H1 (cell line): ENCODE measurements around the gene ARID5A. TPM values are rescaled to one million over a fixed set of nuclear protein-coding genes. Genes with fewer than 3 reads are reported as not detected.

Source experiments
- CTCF ChIA-PET: fragments of 300-600 bp; sonication (Branson Sonifier 250); formaldehyde crosslinking; loops from one replicate; lab custom pipeline; 2021; ENCODE audit not compliant: partially characterized antibody; lab: Charles Lee
- POLR2A ChIA-PET: fragments of 300-600 bp; sonication (Branson Sonifier 250); formaldehyde crosslinking; loops from one replicate; lab custom pipeline; 2021; ENCODE audit warnings: inconsistent platforms; ENCODE audit not compliant: partially characterized antibody; lab: Charles Lee
- DNase-seq, 2 experiments: peaks; one replicate each; pipeline versions ENCODE4 v3.0.0 to v3.0.0-alpha.2; 2010 to 2022; ENCODE audit warnings: low spot score in 2 of 2, low read depth in 1 of 2, mixed read lengths in 1 of 2
- FAIRE-seq: peaks from 2 replicates; lab custom pipeline; 2011; peaks lifted over from hg19 to GRCh38; lab: Jason Lieb, UNC
- H2AFZ ChIP-seq: 2 replicates; pipeline ENCODE4 v1.8.1; 2012; ENCODE audit warnings: low read length, inconsistent platforms
- H2AK5ac ChIP-seq: 2 replicates; pipeline ENCODE4 v1.6.1; 2013; ENCODE audit warnings: low read depth, low read length
- H2BK120ac ChIP-seq: replicated peaks from 2 replicates; pipeline ENCODE3; 2013; ENCODE audit warnings: low read depth, low read length, inconsistent platforms
- H2BK12ac ChIP-seq: 2 replicates; pipeline ENCODE4 v1.6.1; 2013; ENCODE audit warnings: low read depth, low read length
- H2BK15ac ChIP-seq: 2 replicates; pipeline ENCODE4 v1.6.1; 2013; ENCODE audit warnings: low read length
- H2BK20ac ChIP-seq: 2 replicates; pipeline ENCODE4 v1.6.1; 2013; ENCODE audit warnings: low read length
- H2BK5ac ChIP-seq: 2 replicates; pipeline ENCODE4 v1.6.1; 2013; ENCODE audit warnings: low read depth, low read length
- H3K14ac ChIP-seq: 2 replicates; pipeline ENCODE4 v1.6.1; 2013; ENCODE audit warnings: inconsistent platforms; ENCODE audit not compliant: insufficient read length
- H3K18ac ChIP-seq: 2 replicates; pipeline ENCODE4 v1.6.1; 2013; ENCODE audit warnings: low read length; ENCODE audit errors: extremely low read depth
- H3K23ac ChIP-seq: 2 replicates; pipeline ENCODE4 v1.6.1; 2013; ENCODE audit warnings: inconsistent platforms; ENCODE audit not compliant: insufficient read length
- H3K23me2 ChIP-seq: 2 replicates; pipeline ENCODE4 v1.6.1; 2013; ENCODE audit warnings: low read depth, low read length
- H3K27ac ChIP-seq: 2 replicates; pipeline ENCODE4 v1.6.1; 2011; ENCODE audit warnings: low read depth, low read length, inconsistent platforms
- H3K27me3 ChIP-seq, 4 experiments: replicated peaks in 1 of 4; 1 replicate in 1 of 4; 2 replicates in 3 of 4; pipeline versions ENCODE4 v1.6.1 to v1.8.1; 2011 to 2013; ENCODE audit warnings: low read length in 3 of 4, mild to moderate bottlenecking in 3 of 4, inconsistent platforms in 2 of 4, mixed read lengths in 2 of 4, moderate library complexity in 1 of 4; ENCODE audit not compliant: control insufficient read depth in 3 of 4, insufficient read depth in 3 of 4; ENCODE audit errors: extremely low read depth in 1 of 4
- H3K36me3 ChIP-seq, 4 experiments: 2 replicates each; pipeline versions ENCODE4 v1.6.1 to v1.8.1; 2011 to 2013; ENCODE audit warnings: mild to moderate bottlenecking in 4 of 4, low read length in 3 of 4, moderate library complexity in 2 of 4, control low read depth in 1 of 4, inconsistent platforms in 1 of 4; ENCODE audit not compliant: insufficient read depth in 4 of 4, control insufficient read depth in 2 of 4
- H3K4ac ChIP-seq: replicated peaks from 2 replicates; pipeline ENCODE3; 2013; ENCODE audit warnings: low read length, low read depth, mixed read lengths, inconsistent platforms; ENCODE audit not compliant: insufficient read length
- H3K4me1 ChIP-seq, 4 experiments: replicated peaks in 1 of 4; 1 replicate in 1 of 4; 2 replicates in 3 of 4; pipeline versions ENCODE4 v1.6.1 to v1.8.1; 2011 to 2013; ENCODE audit warnings: low read length in 3 of 4, inconsistent platforms in 2 of 4, mixed read lengths in 1 of 4; ENCODE audit not compliant: insufficient read depth in 4 of 4, control insufficient read depth in 3 of 4
- H3K4me2 ChIP-seq, 2 experiments: 2 replicates each; pipeline versions ENCODE4 v1.6.1 to v1.8.1; 2011 to 2013; ENCODE audit warnings: low read depth in 2 of 2, low read length in 2 of 2, control low read depth in 1 of 2, inconsistent platforms in 1 of 2, mild to moderate bottlenecking in 1 of 2; ENCODE audit not compliant: insufficient read depth in 1 of 2
- H3K4me3 ChIP-seq, 4 experiments: fragments of 200-600, 300-600 bp in 1 of 4; sonication (generic), shearing (Covaris generic), sonication (Bioruptor Twin) in 1 of 4; 2 replicates each; pipeline versions ENCODE4 v1.5.1 to v1.8.1; 2011 to 2016; ENCODE audit warnings: low read length in 4 of 4, low read depth in 3 of 4, control low read depth in 2 of 4, inconsistent platforms in 2 of 4, mild to moderate bottlenecking in 2 of 4, mixed read lengths in 1 of 4, moderate library complexity in 1 of 4; ENCODE audit not compliant: insufficient read depth in 2 of 4; ENCODE audit errors: extremely low read depth in 1 of 4
- H3K56ac ChIP-seq: replicated peaks from 2 replicates; pipeline ENCODE3; 2013; ENCODE audit warnings: low read depth, mild to moderate bottlenecking, mixed read lengths, low read length, inconsistent platforms; ENCODE audit not compliant: insufficient read length
- H3K79me1 ChIP-seq: 2 replicates; pipeline ENCODE4 v1.6.1; 2013; ENCODE audit warnings: low read depth, low read length, control low read depth
- H3K79me2 ChIP-seq, 2 experiments: 2 replicates each; pipeline versions ENCODE4 v1.6.1 to v1.8.1; 2012 to 2013; ENCODE audit warnings: low read length in 2 of 2, mild to moderate bottlenecking in 2 of 2, inconsistent platforms in 1 of 2; ENCODE audit not compliant: insufficient read depth in 2 of 2, control insufficient read depth in 1 of 2
- H3K9ac ChIP-seq, 4 experiments: replicated peaks in 1 of 4; 1 replicate in 1 of 4; 2 replicates in 3 of 4; pipeline versions ENCODE4 v1.6.1 to v1.8.1; 2011 to 2013; ENCODE audit warnings: low read depth in 3 of 4, low read length in 3 of 4, control low read depth in 2 of 4, mild to moderate bottlenecking in 2 of 4, moderate library complexity in 2 of 4, inconsistent platforms in 1 of 4; ENCODE audit errors: extremely low read depth in 1 of 4
- H3K9me3 ChIP-seq, 2 experiments: 2 replicates each; pipeline versions ENCODE4 v1.6.1 to v1.8.1; 2012 to 2013; ENCODE audit warnings: mild to moderate bottlenecking in 2 of 2, moderate library complexity in 2 of 2, control low read depth in 1 of 2, inconsistent platforms in 1 of 2, low read depth in 1 of 2, low read length in 1 of 2, mixed read lengths in 1 of 2; ENCODE audit not compliant: insufficient read depth in 2 of 2
- H4K20me1 ChIP-seq, 2 experiments: replicated peaks in 1 of 2; 2 replicates each; pipeline versions ENCODE3 to v1.8.1; 2011 to 2013; ENCODE audit warnings: inconsistent platforms in 2 of 2, low read length in 2 of 2, mild to moderate bottlenecking in 1 of 2; ENCODE audit not compliant: insufficient read depth in 2 of 2, control insufficient read depth in 1 of 2
- H4K5ac ChIP-seq: 2 replicates; pipeline ENCODE4 v1.6.1; 2013; ENCODE audit warnings: low read length, low read depth, mixed read lengths, inconsistent platforms; ENCODE audit not compliant: insufficient read length
- H4K8ac ChIP-seq: 2 replicates; pipeline ENCODE4 v1.8.0; 2013; ENCODE audit warnings: mild to moderate bottlenecking, moderate library complexity, low read length, inconsistent platforms; ENCODE audit not compliant: insufficient read depth; ENCODE audit errors: extremely low read depth
- H4K91ac ChIP-seq: replicated peaks from 2 replicates; pipeline ENCODE3; 2013; ENCODE audit warnings: low read length, mixed read lengths, inconsistent platforms; ENCODE audit not compliant: insufficient read length
- ATF2 ChIP-seq: IDR thresholded peaks from 2 replicates; pipeline ENCODE4 v1.6.1; 2012; ENCODE audit warnings: low read length, inconsistent platforms
- EP300 ChIP-seq, 2 experiments: IDR thresholded peaks; 1 replicate in 1 of 2; 2 replicates in 1 of 2; pipeline ENCODE4 v1.6.1; 2011 to 2012; ENCODE audit warnings: low read depth in 2 of 2, low read length in 2 of 2, mild to moderate bottlenecking in 2 of 2, borderline replicate concordance in 1 of 2, inconsistent platforms in 1 of 2, moderate library complexity in 1 of 2
- JUND ChIP-seq: IDR thresholded peaks from 2 replicates; pipeline ENCODE4 v1.6.1; 2011; ENCODE audit warnings: mild to moderate bottlenecking, improper control_type of control experiment, low read length
- NANOG ChIP-seq: IDR thresholded peaks from 2 replicates; pipeline ENCODE4 v1.6.1; 2011; ENCODE audit warnings: low read length, low read depth, mild to moderate bottlenecking, inconsistent platforms; ENCODE audit not compliant: insufficient read depth, poor library complexity, severe bottlenecking
- POLR2A ChIP-seq, 2 experiments: IDR thresholded peaks; 1 replicate in 1 of 2; 2 replicates in 1 of 2; pipeline ENCODE4 v1.6.1; 2011; ENCODE audit warnings: low read depth in 2 of 2, low read length in 2 of 2, mild to moderate bottlenecking in 2 of 2; ENCODE audit errors: control extremely low read depth in 1 of 2
- POLR2AphosphoS5 ChIP-seq: IDR thresholded peaks from 2 replicates; pipeline ENCODE4 v1.6.1; 2011; ENCODE audit warnings: low read depth, low read length
- POU5F1 ChIP-seq: IDR thresholded peaks from 2 replicates; pipeline ENCODE4 v1.6.1; 2011; ENCODE audit warnings: low read depth, mild to moderate bottlenecking, low read length, moderate library complexity
- SIN3A ChIP-seq, 2 experiments: IDR thresholded peaks in 1 of 2; conservative IDR thresholded peaks in 1 of 2; 2 replicates each; pipeline ENCODE4 v1.6.1; 2011 to 2012; ENCODE audit warnings: low read length in 2 of 2, improper control_type of control experiment in 1 of 2, low read depth in 1 of 2, mild to moderate bottlenecking in 1 of 2
- SUZ12 ChIP-seq: fragments of 200-600 bp; sonication (generic); IDR thresholded peaks from 2 replicates; pipeline ENCODE4 v1.6.1; 2012; ENCODE audit warnings: mild to moderate bottlenecking, inconsistent platforms, low read length, moderate library complexity, mixed read lengths
- TAF1 ChIP-seq: IDR thresholded peaks from 2 replicates; pipeline ENCODE4 v1.6.1; 2011; ENCODE audit warnings: mild to moderate bottlenecking, low read depth, low read length
- YY1 ChIP-seq: IDR thresholded peaks from 2 replicates; pipeline ENCODE4 v1.6.1; 2011; ENCODE audit warnings: low read depth, mild to moderate bottlenecking, low read length
- WGBS, 2 experiments: shearing (Covaris generic) in 1 of 2; methylation state at CpG; one replicate each; pipeline versions ENCODE4 v1.1.6 to v1.1.7; 2013 to 2015; ENCODE audit warnings: low lambda C conversion rate in 2 of 2, mixed read lengths in 2 of 2, inconsistent platforms in 1 of 2, low coverage in 1 of 2, missing lambda C conversion rate in 1 of 2; ENCODE audit not compliant: insufficient replicate concordance in 2 of 2, insufficient coverage in 1 of 2, insufficient read length in 1 of 2; ENCODE audit errors: extremely low coverage in 1 of 2, missing lambda C conversion rate in 1 of 2; 5-methylcytosine and 5-hydroxymethylcytosine counted together
- polyA plus RNA-seq, 7 experiments: library from polyadenylated mRNA; depleted of rRNA in 3 of 7; stranded (reverse) in 5 of 7; unstranded in 2 of 7; fragments of >200 nt in 5 of 7; fragments of 200-250 nt in 2 of 7; gene quantifications; 1 replicate in 5 of 7; 2 replicates in 1 of 7; 4 replicates in 1 of 7; pipeline versions ENCODE4 v1.2.1 to v1.2.3, GENCODE V29; 2011 to 2013; ENCODE audit warnings: missing spikeins in 2 of 7, mixed read lengths in 2 of 7
- total RNA-seq: library from RNA; stranded (reverse); fragmentation: NEBNext Ultra II Directional; extraction: Animal tissue kit (Norgen Biotek cat#: 25700); gene quantifications from 2 replicates; pipeline ENCODE4 v1.2.1, GENCODE V29; 2021

Gene ARID5A
- total and polyA plus RNA-seq, 2 of the 8 experiments (the other 6 are each of a cell fraction or from before 2014, with no cell fraction given), result 3.3 to 5.3 TPM

DNA sequence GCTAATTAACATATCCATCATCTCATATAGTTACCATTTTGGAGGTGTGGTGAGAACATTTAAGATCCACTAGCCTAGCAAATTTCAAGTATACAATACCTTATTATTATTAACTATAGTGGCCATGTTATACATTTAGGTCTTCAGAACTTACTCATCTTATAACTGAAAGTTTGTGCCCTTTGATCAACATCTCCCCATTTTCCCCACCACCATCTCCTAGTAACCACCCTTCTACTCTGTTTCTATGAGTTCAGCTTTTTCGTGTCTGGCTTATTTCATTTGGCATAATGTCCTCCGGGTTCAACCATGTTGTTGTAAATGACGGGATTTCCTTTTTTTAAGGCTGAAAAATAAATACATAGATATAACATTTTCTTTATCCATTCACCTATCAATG, 47.3 kb upstream of the ARID5A start:
- no peak overlapping the region for H2BK120ac ChIP-seq
- no peak for DNase-seq
- no peak overlapping the region for H4K5ac ChIP-seq
- no peak overlapping the region for H2AK5ac ChIP-seq
- H3K18ac ChIP-seq, result no peak overlapping the region
- no peak overlapping the region for H3K4me3 ChIP-seq
- H4K8ac ChIP-seq, result no peak overlapping the region
- no peaks in the 10 kb centered on the region for H3K23me2 ChIP-seq
- H3K27ac ChIP-seq, result no peak overlapping the region
- no peak overlapping the region for H2BK12ac ChIP-seq
- H3K9me3 ChIP-seq, result no peaks in the 10 kb centered on the region
- H2BK20ac ChIP-seq, result no peak overlapping the region
- H3K27me3 ChIP-seq, result peaks cover 0 to 3% (median 0%) of the 10 kb centered on the region in 4 experiments; a peak in 1 of 7 replicates
- no peak overlapping the region for H3K9ac ChIP-seq
- peaks cover 3 to 16% (median 5%) of the 10 kb centered on the region in 4 experiments; a peak in 6 of 7 replicates for H3K4me1 ChIP-seq
- no peak overlapping the region for H3K4ac ChIP-seq
- H3K14ac ChIP-seq, result no peak overlapping the region
- no peak overlapping the region for H2BK15ac ChIP-seq
- FAIRE-seq, result no peak
- 91% methylated on average over 3 of the region's 3 CpGs; no CpG with 5 or more reads in 1 of the 2 experiments for WGBS, 2 experiments
- no peak for TF ChIP-seq POLR2AphosphoS5
- TF ChIP-seq TAF1, result no peak
- no peak for TF ChIP-seq YY1
- no peak for TF ChIP-seq POLR2A (IDR thresholded peaks at IDR 0.05; ENCODE audit: control extremely low read depth in 1 of 2, low read depth in 2 of 2, low read length in 2 of 2)
- no peak for TF ChIP-seq SUZ12
- no peak for TF ChIP-seq SIN3A (conservative IDR thresholded peaks at IDR 0.05 in 1 of 2, IDR thresholded peaks at IDR 0.05 in 1 of 2; ENCODE audit: low read depth in 1 of 2, low read length in 2 of 2)
- no peak for TF ChIP-seq ATF2
- no peak for TF ChIP-seq JUND
- TF ChIP-seq POU5F1, result no peak
- TF ChIP-seq NANOG, result no peak
- no peak for TF ChIP-seq EP300 (IDR thresholded peaks at IDR 0.05; ENCODE audit: borderline replicate concordance in 1 of 2, low read depth in 2 of 2, low read length in 2 of 2)
- H3K79me1 ChIP-seq, result no peaks in the 10 kb centered on the region
- H2AFZ ChIP-seq, result no peak overlapping the region
- no peaks in the 10 kb centered on the region for H3K79me2 ChIP-seq
- CTCF ChIA-PET, result interaction anchor here (0.8 to 1.7 kb wide), 3 partner anchors 9 to 82 kb away, joined by 3 to 7 read pairs (median 5); no protein-coding TSS in a partner anchor
- POLR2A ChIA-PET, result no interaction called here
- no peak overlapping the region for H2BK5ac ChIP-seq
- H4K91ac ChIP-seq, result no peak overlapping the region
- H4K20me1 ChIP-seq, result no peaks in the 10 kb centered on the region
- H3K36me3 ChIP-seq, result no peaks in the 10 kb centered on the region
- no peak overlapping the region for H3K23ac ChIP-seq
- H3K4me2 ChIP-seq, result no peak overlapping the region
- no peak overlapping the region for H3K56ac ChIP-seq
